CD4-positive, alpha-beta T cell treated with Interleukin-15 for 1 hour (primary cell): Measurements from ENCODE around the gene PACS2.

ENCODE experiments used
- DNase-seq: peaks from one replicate; pipeline ENCODE4 v3.0.0-alpha.2; 2020

The PACS2 gene

GRCh38 chr14:105446971-105447370 lies 132.4 kb downstream of the PACS2 start:
- no peak for DNase-seq
